Stimulated activated CD8-positive, alpha-beta memory T cell treated with anti-CD3 and anti-CD28 coated beads, Interleukin-7, amount 100 ng/mL, for 24 hours (primary cell): ENCODE results near the gene CTTNBP2.

ENCODE experiments used
- DNase-seq: peaks from one replicate; pipeline ENCODE4 v3.0.0-alpha.2; 2020; ENCODE audit warnings: low read depth

The CTTNBP2 gene

GRCh38 chr7:117825132-117825531 lies 48.1 kb downstream of the CTTNBP2 start:
- no peak for DNase-seq

GRCh38 chr7:117824592-117824991 lies 48.6 kb downstream of the CTTNBP2 start:
- no peak for DNase-seq

DNA sequence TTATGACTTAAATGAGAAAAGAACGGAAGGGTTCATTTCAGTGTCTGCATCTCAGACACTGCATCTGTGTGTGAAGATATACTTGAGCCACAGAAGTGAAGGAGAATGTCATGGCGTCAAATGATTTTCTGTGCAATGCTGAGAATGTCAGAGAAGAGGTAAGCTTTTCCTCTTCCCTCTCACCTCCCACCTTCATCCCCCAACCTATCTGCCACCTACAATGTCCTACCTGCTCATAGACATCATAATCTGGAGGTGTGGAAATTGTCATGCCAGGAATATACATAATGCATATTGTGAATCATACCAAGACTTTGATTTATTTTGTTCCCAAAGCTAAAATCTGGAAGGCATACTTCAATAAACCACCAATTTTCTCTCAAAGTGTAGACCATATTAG lies 53.7 kb downstream of the CTTNBP2 start:
- DNase-seq = no peak

GRCh38 chr7:117818232-117818631 lies 55.0 kb downstream of the CTTNBP2 start:
- no peak for DNase-seq

DNA sequence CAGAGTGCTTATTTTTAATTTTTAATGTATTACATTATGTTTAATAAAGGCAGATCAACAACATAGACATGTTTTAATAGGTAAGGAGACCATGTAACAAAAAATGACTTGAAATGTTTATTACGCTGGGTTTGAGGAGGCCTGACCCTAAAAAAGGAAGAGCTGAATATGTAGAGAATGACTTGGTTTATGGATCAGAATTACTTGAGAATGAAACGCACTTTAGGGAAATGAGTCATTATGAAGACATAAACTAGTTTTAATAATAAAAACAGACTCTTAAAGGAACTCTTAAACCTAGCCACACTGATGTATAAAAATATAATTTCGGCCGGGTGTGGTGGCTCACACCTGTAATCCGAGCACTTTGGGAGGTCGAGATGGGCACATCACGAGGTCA lies 56.5 kb downstream of the CTTNBP2 start:
- no peak for DNase-seq

DNA sequence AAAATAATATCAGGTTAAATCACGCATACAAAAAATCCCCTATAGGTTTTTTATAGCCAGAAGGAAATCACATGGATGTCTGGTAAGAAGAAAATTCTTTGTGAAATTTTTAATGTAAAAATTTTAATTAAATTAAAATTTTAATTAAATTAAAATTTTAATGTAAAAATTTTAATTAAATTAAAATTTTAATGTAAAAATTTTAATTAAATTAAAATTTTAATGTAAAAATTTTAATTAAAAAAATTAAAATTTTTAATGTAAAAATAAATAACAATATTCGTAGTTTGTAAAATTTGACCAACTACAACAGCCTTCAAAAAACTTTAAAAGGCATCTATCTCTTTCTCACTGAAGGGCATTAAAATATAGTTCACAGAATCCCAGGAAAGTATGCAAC lies 61.5 kb downstream of the CTTNBP2 start:
- DNase-seq = no peak

DNA sequence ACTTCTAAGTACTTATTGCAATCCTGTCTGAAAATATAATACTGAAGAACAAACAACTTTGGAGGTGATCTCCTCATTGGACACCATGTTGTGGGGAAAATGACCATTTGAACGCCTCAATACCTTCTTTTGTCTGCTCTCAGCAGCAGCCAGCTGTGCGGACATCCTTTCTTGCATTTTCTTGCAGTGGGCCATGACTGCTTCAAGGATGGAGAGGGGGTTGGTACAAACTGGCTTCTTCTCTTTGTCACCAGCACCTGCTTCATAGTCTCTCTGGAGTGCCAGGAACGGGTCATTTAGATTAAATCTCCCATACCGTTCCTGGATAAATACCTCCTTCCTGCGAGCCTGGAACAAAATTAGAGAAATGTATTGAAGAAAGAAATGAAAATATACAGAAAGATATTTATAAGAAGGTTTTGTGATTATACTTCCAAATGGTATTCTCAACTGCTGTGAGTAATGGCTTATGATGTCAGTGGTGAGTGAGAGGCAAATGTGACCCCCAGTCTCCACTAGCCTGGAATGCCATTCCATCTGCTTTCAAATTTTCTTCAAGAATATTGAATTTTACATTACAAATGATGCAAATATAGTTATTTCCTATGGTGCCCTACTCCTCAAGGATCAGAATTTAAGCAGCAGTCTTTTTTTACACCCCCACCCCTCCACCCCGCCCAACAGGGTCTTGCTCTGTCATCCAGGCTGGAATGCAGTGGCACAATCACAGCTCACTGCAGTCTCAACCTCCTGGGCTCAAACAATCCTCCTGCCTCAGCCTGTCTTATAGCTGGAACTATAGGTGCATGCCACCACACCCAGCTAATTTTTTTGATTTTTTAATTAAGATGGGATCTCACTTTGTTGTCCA lies 62.4 kb downstream of the CTTNBP2 start:
- DNase-seq = no peak

DNA sequence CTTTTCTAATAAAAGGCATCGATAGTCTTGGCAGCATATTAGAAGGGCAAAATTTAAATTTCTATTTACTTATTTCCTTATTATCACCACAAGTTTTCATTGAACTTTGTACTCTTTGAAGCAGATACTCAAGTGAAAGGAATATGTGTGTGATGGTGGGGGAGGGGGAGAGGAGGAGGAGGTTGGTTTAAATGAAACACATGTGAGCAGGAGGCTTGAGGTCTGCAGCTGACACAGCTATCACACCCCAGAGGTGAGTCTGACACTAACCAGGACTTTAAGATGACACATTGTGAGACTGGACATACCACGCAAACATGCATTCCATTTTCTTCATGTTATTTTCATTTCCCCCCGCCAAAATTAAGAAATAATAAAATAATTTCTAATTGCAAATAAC lies 63.3 kb downstream of the CTTNBP2 start:
- no peak for DNase-seq

DNA sequence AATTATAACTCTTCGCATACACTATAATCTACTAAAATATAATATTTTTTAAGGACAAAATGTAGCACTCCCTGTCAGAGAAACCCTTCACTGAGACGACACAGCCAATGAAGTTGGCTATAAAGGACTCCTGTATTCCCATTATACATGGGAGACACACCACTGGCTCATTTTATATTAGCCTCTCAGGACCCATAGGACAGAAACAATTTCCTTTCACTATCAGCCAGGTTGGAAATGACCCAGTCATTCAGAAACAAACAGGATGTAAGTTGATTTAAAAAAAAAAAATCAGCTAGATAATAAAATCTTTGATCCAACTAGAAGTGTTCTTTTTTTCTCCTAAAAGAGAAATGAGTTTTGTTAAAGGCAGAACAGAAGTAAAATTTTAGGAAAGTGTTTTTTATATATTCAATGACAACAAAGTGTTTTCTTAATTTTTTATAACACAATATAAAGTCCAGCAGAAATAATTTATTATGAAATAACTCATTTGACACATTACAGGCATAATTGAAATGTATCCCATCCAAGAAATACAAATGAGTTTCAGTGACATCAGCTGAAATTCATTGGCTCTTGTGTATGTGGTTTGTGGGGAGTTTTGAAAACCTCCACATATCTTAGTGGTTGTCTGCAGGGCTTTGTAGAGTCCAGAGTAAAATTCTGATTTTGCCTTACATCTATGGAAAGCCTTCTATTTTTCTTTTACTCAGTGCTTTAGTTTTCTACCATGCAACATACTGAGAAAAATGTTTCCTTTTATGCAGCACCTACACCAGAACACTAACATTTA lies 64.1 kb downstream of the CTTNBP2 start:
- no peak for DNase-seq

- no peak for DNase-seq
These were observed 64.9 kb downstream of the CTTNBP2 start for GRCh38 chr7:117808341-117808757.

DNA sequence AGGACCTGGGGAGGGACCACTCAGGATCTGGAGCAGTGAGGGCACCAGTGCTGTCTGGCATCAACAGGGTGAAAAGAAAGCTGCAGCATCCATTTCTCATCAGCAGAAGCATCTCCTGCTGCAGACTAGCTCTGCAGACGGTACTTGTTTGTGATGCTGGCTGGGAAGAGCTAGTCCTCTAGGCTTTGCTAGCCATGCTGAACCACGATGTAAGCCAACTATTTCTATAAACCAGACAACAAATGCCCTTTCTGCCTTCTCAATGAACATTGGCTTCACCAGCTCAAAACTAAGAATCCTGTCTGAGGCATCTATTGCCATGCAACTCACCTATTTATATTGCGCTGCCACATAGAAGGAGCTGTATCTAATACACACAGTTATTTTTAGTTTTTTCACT lies 65.6 kb downstream of the CTTNBP2 start:
- no peak for DNase-seq

DNA sequence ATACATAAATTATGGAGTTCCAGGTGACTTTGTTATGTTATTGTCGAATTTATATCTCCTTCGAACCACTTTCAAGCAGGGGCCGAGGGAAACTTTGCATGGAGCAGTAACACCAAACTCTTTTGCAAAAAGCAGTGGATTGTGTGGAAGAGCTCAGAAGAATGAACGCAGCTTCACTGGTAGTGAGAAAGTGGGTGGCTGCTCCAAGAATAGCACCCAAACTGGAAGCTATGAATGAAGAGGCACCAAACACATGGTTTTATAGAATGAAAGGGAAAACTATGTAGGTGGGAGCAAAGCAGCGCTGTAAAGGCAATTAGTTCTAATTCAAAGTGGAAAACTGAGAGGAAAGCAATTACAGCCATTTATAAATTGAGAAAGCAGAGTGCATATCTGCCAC lies 67.2 kb downstream of the CTTNBP2 start:
- DNase-seq = no peak

- DNase-seq = no peak
These were observed 68.0 kb downstream of the CTTNBP2 start for GRCh38 chr7:117805241-117805640.

DNA sequence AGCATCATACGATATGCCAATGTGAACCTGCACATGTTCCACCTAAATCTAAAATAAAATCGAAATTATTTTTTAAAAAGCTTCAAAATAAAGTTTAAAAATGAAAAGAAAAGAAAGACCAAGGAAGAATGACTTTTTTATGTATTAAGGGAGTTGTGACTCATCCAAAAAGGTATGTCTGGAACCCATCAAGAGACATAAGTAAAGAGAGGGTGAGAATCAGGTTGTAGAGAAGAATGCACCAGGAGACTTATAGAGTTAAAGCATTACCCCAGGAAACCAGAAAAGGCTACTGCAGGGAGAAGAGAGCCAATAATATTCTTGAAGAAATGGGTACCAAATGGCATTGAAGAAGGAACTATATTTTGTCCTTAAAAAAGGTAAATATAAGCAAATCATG lies 69.8 kb downstream of the CTTNBP2 start:
- no peak for DNase-seq

DNA sequence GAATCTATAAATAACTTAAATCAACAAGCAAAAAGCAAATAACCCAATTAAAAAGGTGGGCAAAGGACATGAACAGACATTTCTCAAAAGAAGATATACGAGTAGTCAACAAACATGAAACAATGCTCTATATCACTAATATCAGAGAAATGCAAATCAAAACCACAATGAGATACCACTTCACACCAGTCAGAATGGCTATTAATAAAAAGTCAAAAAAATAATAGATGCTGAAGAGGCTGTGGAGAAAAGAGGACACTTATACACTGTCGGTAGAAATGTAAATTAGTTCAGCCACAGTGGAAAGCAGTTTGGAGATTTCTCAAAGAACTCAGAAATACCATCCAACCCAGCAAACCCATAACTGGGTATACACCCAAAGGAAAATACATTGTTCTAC lies 70.6 kb downstream of the CTTNBP2 start:
- DNase-seq = no peak

GRCh38 chr7:117800841-117801240 lies 72.4 kb downstream of the CTTNBP2 start:
- DNase-seq = no peak

- no peak for DNase-seq
These were observed 72.8 kb downstream of the CTTNBP2 start for GRCh38 chr7:117800406-117800805.

DNA sequence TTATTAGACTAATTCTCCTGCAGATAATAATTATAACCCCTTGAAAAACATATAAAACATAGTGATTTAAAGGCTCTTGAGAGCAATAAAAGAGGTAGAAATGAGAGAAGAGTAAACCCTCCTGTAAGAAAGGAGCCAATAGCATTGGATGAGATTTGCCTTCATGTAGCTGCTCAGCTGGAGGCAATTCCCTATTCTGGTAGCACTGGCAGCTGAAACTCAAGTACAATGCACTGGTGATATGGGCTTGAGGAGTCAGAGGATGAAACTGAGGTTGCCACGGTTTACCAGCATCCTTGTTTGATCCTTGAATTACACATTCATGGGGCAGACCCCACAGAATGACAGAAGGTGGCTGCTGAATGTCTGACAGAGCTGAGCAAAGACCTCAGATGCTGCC lies 76.4 kb downstream of the CTTNBP2 start:
- DNase-seq = no peak

DNA sequence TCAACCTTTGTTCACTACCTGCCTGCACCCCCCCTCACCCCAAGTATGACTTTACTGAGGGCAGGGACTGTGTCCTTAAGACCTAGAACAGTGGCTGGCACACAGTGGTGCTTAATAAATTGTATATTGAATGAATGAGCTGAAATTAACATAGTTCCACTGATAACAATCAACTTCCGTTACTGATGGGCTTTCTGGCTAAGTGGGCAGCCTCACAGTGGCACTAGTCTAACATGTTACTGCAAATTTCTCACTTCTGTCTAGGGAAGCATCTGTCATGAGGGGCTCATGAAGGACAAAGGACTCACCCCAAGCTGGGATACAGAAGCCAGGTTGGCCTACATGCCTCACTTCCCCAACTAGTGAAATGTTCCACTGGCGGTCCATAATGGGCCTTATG lies 79.3 kb downstream of the CTTNBP2 start:
- no peak for DNase-seq

DNA sequence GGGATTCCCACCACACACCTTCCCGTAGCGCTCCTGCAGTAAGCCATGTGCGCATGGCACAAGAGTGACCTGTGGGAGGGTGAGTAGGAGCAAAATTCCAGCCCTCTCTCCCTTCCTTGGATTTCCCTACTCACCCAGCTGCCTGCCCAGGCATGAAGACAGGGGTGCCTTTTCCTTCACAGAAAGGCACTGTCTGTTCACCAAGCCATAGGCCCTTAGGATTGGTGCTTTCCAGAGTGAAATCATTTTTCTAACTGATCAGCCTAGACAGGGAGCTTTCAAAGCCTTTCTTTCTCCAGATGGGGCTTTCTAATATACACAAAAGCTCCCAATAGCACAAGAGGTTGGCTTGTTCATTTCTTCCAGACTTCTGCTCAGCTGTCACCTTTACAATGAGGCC lies 79.7 kb downstream of the CTTNBP2 start:
- DNase-seq = no peak

GRCh38 chr7:117791877-117792780 lies 81.1 kb downstream of the CTTNBP2 start:
- no peak for DNase-seq

- no peak for DNase-seq
These were observed 82.5 kb downstream of the CTTNBP2 start for GRCh38 chr7:117790731-117791130.
